Measurements from ENCODE around the gene E4F1.

- TF ChIP-seq JUN (IDR thresholded peaks at IDR 0.05; ENCODE audit: low read depth, low read length) (no peak), MAX (IDR thresholded peaks at IDR 0.05) (no peak), CTCF (IDR thresholded peaks at IDR 0.05; ENCODE audit: control extremely low read depth in 1 of 3, insufficient read depth in 1 of 3, low read depth in 1 of 3, low read length in 3 of 3) (no peak), ATF2 (IDR thresholded peaks at IDR 0.05; ENCODE audit: low read length) (no peak), POLR2A (IDR thresholded peaks at IDR 0.05; ENCODE audit: control extremely low read depth in 1 of 2, low read depth in 2 of 2, low read length in 2 of 2) (no peak), PHF8 (conservative IDR thresholded peaks at IDR 0.05; ENCODE audit: low read depth, low read length) (no peak), CBX5 (IDR thresholded peaks at IDR 0.05; ENCODE audit: low read depth, low read length) (no peak), BRCA1 (IDR thresholded peaks at IDR 0.05; ENCODE audit: low read depth, low read length) (no peak), SAP30 (IDR thresholded peaks at IDR 0.05; ENCODE audit: insufficient read depth, insufficient replicate concordance, low read length) (no peak), SIN3A (conservative IDR thresholded peaks at IDR 0.05 in 1 of 2, IDR thresholded peaks at IDR 0.05 in 1 of 2; ENCODE audit: low read depth in 1 of 2, low read length in 2 of 2) (no peak), NRF1 (IDR thresholded peaks at IDR 0.05; ENCODE audit: low read depth, low read length) (no peak), POLR2AphosphoS5 (IDR thresholded peaks at IDR 0.05; ENCODE audit: low read depth, low read length) (no peak), EP300 (IDR thresholded peaks at IDR 0.05; ENCODE audit: borderline replicate concordance in 1 of 2, low read depth in 2 of 2, low read length in 2 of 2) (no peak)
Observed at GRCh38 chr16:2273484-2273883, 50.1 kb downstream of the E4F1 start.
